ENCODE results near the gene ARHGEF17. TPM values are rescaled to one million over a fixed set of nuclear protein-coding genes. Genes with fewer than 3 reads are reported as not detected.

ARHGEF17 gene
- total and polyA plus RNA-seq, 2 of the 13 experiments (the other 11 are each of a cell fraction or from before 2014, with no cell fraction given): 10.7 to 28.8 TPM

DNA sequence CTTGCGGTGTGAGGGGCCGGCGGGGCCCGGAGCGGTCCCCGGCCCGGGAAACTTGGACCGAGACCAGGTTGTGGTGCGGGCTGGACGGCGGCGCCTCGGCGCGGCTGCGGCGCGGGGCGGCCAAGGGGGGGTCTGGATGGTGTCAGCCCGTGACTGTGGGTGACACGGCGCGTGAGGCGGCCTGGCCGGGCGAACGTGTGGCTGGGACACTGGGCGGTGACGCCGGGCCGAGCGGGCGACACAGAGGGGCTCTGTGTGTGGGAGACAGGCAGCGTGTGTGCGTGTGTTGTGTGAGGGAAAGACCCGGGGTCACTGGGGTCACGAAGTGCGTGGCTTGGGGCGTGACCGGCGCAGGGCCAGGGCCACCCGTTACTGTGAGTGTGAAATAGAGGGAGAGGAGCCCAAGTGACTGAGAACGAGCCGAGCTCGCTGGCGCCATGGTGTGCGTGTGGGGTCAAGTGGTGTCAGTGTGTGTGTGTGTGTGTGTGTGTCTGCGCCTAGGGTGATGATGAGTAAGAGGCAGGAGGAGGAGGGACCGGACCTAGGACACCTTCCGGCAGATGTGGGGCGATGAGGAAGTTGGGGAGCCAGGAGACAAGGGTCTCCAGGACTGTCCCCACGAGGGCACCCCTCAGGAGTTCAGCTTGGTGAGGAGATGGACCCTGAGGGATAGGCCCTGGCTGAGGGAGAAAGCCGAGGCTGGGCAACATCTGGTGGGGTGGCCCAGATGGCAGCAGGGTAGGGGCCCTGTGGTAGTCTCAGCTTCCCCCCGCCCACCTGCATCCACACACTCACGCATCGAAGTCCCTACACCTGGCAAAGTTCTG is 68.9 kb downstream of the ARHGEF17 start (continued):
- TF ChIP-seq KAT7 (CRISPR knock-in tag; IDR thresholded peaks at IDR 0.05; ENCODE audit: borderline replicate concordance) (no peak; the same call in 1 of the 2 replicates), TBX3 (IDR thresholded peaks at IDR 0.05; ENCODE audit: borderline replicate concordance) (peak; percentile 71; the same call in 1 of the 2 replicates), ZFP91 (CRISPR knock-in tag; IDR thresholded peaks at IDR 0.05; ENCODE audit: borderline replicate concordance) (peak; percentile 36; the same call in 1 of the 2 replicates), NFKBIZ (CRISPR knock-in tag; IDR thresholded peaks at IDR 0.05) (no peak), MED8 (CRISPR knock-in tag; IDR thresholded peaks at IDR 0.05; ENCODE audit: insufficient replicate concordance) (no peak), CAMTA2 (CRISPR knock-in tag; IDR thresholded peaks at IDR 0.05; ENCODE audit: borderline replicate concordance) (no peak), ZNF773 (CRISPR knock-in tag; IDR thresholded peaks at IDR 0.05; ENCODE audit: borderline replicate concordance) (no peak), ZFP62 (CRISPR knock-in tag; IDR thresholded peaks at IDR 0.05) (no peak), NFAT5 (CRISPR knock-in tag; IDR thresholded peaks at IDR 0.05) (no peak), SP1 (IDR thresholded peaks at IDR 0.05) (no peak), SP1 (CRISPR knock-in tag; IDR thresholded peaks at IDR 0.05) (0 out of 2 replicates have a peak, but pooled peaks have one; percentile 17), REL (CRISPR knock-in tag; conservative IDR thresholded peaks at IDR 0.05) (no peak), SIX4 (CRISPR knock-in tag; IDR thresholded peaks at IDR 0.05) (no peak), ATM (IDR thresholded peaks at IDR 0.05; ENCODE audit: borderline replicate concordance) (no peak), ZMYM3 (CRISPR knock-in tag; IDR thresholded peaks at IDR 0.05) (no peak), PAWR (CRISPR knock-in tag; IDR thresholded peaks at IDR 0.05; ENCODE audit: borderline replicate concordance) (no peak), KLF12 (CRISPR knock-in tag; IDR thresholded peaks at IDR 0.05; ENCODE audit: borderline replicate concordance) (no peak), ZNF703 (CRISPR knock-in tag; IDR thresholded peaks at IDR 0.05; ENCODE audit: borderline replicate concordance) (no peak)

Measured in HepG2 (cell line).